HTERT RPE-1 (cell line): ENCODE measurements around the gene CADPS.

Experiments used
- in situ Hi-C: fragments of 300-500 bp; cut with MboI; formaldehyde crosslinking; loops from 4 replicates; pipeline ENCODE4 v1.14.3; 2020; ENCODE audit warnings: low sequenced_read_pairs

The CADPS gene

GRCh38 chr3:62653796-62654195 lies 221.4 kb downstream of the CADPS start:
- in situ Hi-C loops: no loop called here

- in situ Hi-C loops: no loop called here
Measured at GRCh38 chr3:62647711-62648110, 227.5 kb downstream of the CADPS start.

GRCh38 chr3:62644493-62644892 lies 230.7 kb downstream of the CADPS start:
- in situ Hi-C loops: no loop called here

- in situ Hi-C loops: no loop called here
Measured at GRCh38 chr3:62638316-62638715, 236.9 kb downstream of the CADPS start.

- in situ Hi-C loops: no loop called here
Measured at GRCh38 chr3:62636235-62636826, 238.9 kb downstream of the CADPS start.

GRCh38 chr3:62632510-62633294 lies 242.5 kb downstream of the CADPS start:
- in situ Hi-C loops: no loop called here

GRCh38 chr3:62631488-62631887 lies 243.7 kb downstream of the CADPS start:
- in situ Hi-C loops: no loop called here

- in situ Hi-C loops: no loop called here
Measured at GRCh38 chr3:62630664-62631063, 244.6 kb downstream of the CADPS start.

GRCh38 chr3:62625268-62625667 lies 249.9 kb downstream of the CADPS start:
- in situ Hi-C loops: no loop called here

- in situ Hi-C loops: no loop called here
Measured at GRCh38 chr3:62624185-62624584, 251.0 kb downstream of the CADPS start.

- in situ Hi-C loops: no loop called here
Measured at GRCh38 chr3:62622553-62623174, 252.6 kb downstream of the CADPS start.

GRCh38 chr3:62621925-62622324 lies 253.3 kb downstream of the CADPS start:
- in situ Hi-C loops: no loop called here

- in situ Hi-C loops: no loop called here
Measured at GRCh38 chr3:62621176-62621575, 254.0 kb downstream of the CADPS start.

GRCh38 chr3:62615258-62615849 lies 259.9 kb downstream of the CADPS start:
- in situ Hi-C loops: no loop called here

- in situ Hi-C loops: no loop called here
Measured at GRCh38 chr3:62614527-62614926, 260.7 kb downstream of the CADPS start.

- in situ Hi-C loops: no loop called here
Measured at GRCh38 chr3:62611541-62612240, 263.5 kb downstream of the CADPS start.

- in situ Hi-C loops: no loop called here
Measured at GRCh38 chr3:62607287-62608029, 267.8 kb downstream of the CADPS start.

- in situ Hi-C loops: no loop called here
Measured at GRCh38 chr3:62605413-62606068, 269.7 kb downstream of the CADPS start.

GRCh38 chr3:62604751-62605351 lies 270.4 kb downstream of the CADPS start:
- in situ Hi-C loops: no loop called here

- in situ Hi-C loops: no loop called here
Measured at GRCh38 chr3:62604298-62604697, 270.9 kb downstream of the CADPS start.
